Vagina (tissue), 2 donors: ENCODE data around the gene PLSCR3. TPM values are rescaled to one million over a fixed set of nuclear protein-coding genes. Genes with fewer than 3 reads are reported as not detected.

Experiments
- DNase-seq, 2 donors: peaks; one replicate each; pipeline ENCODE4 v3.0.0-alpha.2; 2017; ENCODE audit errors: extremely low spot score in 2 of 2
- H3K27ac ChIP-seq: fragments of 200-600 bp; sonication (generic); one replicate; pipeline ENCODE4 v1.5.1; 2019
- H3K27me3 ChIP-seq: fragments of 200-600 bp; sonication (generic); one replicate; pipeline ENCODE4 v1.5.1; 2019
- H3K36me3 ChIP-seq, 2 donors: fragments of 200-600 bp; sonication (generic); one replicate each; pipeline ENCODE4 v1.5.1; 2017 to 2019
- H3K4me1 ChIP-seq: fragments of 200-600 bp; sonication (generic); one replicate; pipeline ENCODE4 v1.5.1; 2019
- H3K4me3 ChIP-seq, 2 donors: fragments of 200-600 bp; sonication (generic); 1 replicate in 1 of 2; 2 replicates in 1 of 2; pipeline ENCODE4 v1.5.1; 2016 to 2019
- H3K9me3 ChIP-seq: fragments of 200-600 bp; sonication (generic); one replicate; pipeline ENCODE4 v1.5.1; 2019
- CTCF ChIP-seq, 3 experiments: fragments of 450-650 bp in 2 of 3; fragments of 200-600 bp in 1 of 3; sonication (generic) in 1 of 3; IDR thresholded peaks; one replicate each; pipeline ENCODE4 v1.5.1; 2017 to 2019; ENCODE audit warnings: antibody characterized with exemption in 3 of 3, mild to moderate bottlenecking in 2 of 3, moderate library complexity in 2 of 3
- POLR2A ChIP-seq, 2 donors: fragments of 450-650 bp; IDR thresholded peaks; one replicate each; pipeline ENCODE4 v1.6.1; 2017; ENCODE audit warnings: antibody characterized with exemption in 2 of 2, mild to moderate bottlenecking in 2 of 2, moderate library complexity in 2 of 2
- POLR2AphosphoS5 ChIP-seq, 2 donors: sonication (generic); formaldehyde crosslinking; IDR thresholded peaks; one replicate each; pipeline ENCODE4 v1.9.0; 2017; ENCODE audit warnings: antibody characterized with exemption in 2 of 2, mild to moderate bottlenecking in 2 of 2, low read depth in 1 of 2; ENCODE audit not compliant: insufficient read depth in 1 of 2
- intact Hi-C: fragments of 100-400 bp; cut with DNase I; formaldehyde crosslinking; loops from one replicate; pipeline ENCODE4 v1.15.1; 2023
- total RNA-seq: library from RNA; depleted of rRNA; stranded (reverse); fragments of >200 nt; gene quantifications from one replicate; pipeline ENCODE4 v1.2.3, GENCODE V29; 2016

PLSCR3 gene
- total RNA-seq, 1 donor from 2014 or later: 37.1 TPM

DNA sequence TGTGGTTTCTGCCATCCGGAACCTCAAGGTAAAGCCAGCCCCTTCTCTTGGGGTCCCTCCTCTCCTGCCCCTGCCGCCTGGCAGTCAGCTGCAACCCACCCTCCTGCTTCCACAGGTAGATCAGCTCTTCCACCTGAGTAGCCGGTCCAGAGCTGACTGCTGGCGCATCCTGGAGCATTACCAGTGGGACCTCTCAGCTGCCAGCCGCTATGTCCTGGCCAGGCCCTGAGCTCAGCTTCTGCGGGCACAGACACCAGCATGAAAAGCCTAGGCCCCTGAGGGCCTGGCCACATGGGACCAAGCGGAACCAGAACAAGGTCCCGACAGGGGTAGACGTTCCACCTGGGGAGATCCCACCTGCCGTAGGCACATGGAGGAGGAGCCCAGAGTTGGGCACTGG is 5.5 kb downstream of the PLSCR3 start:
- Histone ChIP-seq H3K27me3 (no peaks in the 10 kb centered on the region), H3K36me3 (peaks cover 0 to 16% of the 10 kb centered on the region in 2 donors)

DNA sequence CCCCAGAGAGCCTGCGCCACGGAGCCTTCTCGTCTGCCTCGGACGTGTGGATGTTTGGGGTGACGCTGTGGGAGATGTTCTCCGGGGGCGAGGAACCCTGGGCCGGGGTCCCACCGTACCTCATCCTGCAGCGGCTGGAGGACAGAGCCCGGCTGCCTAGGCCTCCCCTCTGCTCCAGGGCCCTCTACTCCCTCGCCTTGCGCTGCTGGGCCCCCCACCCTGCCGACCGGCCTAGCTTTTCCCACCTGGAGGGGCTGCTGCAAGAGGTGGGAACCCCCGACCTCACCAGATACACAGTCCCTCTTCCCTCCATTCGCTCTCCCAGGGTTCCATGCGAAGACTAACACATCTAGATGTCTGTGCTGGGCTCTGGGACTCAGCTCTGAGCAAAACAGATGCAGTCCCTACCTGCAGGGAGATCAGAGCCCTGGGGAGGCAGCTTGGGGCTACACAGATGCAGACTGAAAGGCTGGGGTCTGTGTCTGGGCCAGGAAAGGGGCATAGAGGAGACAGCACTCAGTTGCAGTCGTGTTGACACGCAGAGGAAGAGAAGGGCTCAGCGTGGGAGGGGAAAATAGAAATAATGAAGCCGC is 9.7 kb downstream of the PLSCR3 start:
- DNase-seq: peak in 1 of 2 donors; percentile 90
- Histone ChIP-seq H3K36me3 (peaks cover 0 to 9% of the 10 kb centered on the region in 2 donors), H3K9me3 (no peaks in the 10 kb centered on the region), H3K4me3 (peak overlapping the region; percentile 44 to 53), H3K4me1 (peaks cover 39% of the 10 kb centered on the region), H3K27me3 (no peaks in the 10 kb centered on the region), H3K27ac (peak overlapping the region; percentile 67)
- intact Hi-C loops: no loop called here
- no peak for TF ChIP-seq POLR2AphosphoS5 (IDR thresholded peaks at IDR 0.05; ENCODE audit: insufficient read depth in 1 of 2, low read depth in 1 of 2)
- TF ChIP-seq CTCF (IDR thresholded peaks at IDR 0.05): no peak
- TF ChIP-seq POLR2A (IDR thresholded peaks at IDR 0.05): no peak

More for the DNA sequence above, 5.5 kb downstream of the PLSCR3 start:
- no peak for TF ChIP-seq POLR2A (IDR thresholded peaks at IDR 0.05)
- no peak for TF ChIP-seq POLR2AphosphoS5 (IDR thresholded peaks at IDR 0.05; ENCODE audit: insufficient read depth in 1 of 2, low read depth in 1 of 2)
- TF ChIP-seq CTCF (IDR thresholded peaks at IDR 0.05): no peak
- H3K4me1 ChIP-seq: peaks cover 23% of the 10 kb centered on the region
- no peak overlapping the region for H3K4me3 ChIP-seq
- DNase-seq: no peak
- intact Hi-C loops: no loop called here
- no peak overlapping the region for H3K27ac ChIP-seq
- no peaks in the 10 kb centered on the region for H3K9me3 ChIP-seq

DNA sequence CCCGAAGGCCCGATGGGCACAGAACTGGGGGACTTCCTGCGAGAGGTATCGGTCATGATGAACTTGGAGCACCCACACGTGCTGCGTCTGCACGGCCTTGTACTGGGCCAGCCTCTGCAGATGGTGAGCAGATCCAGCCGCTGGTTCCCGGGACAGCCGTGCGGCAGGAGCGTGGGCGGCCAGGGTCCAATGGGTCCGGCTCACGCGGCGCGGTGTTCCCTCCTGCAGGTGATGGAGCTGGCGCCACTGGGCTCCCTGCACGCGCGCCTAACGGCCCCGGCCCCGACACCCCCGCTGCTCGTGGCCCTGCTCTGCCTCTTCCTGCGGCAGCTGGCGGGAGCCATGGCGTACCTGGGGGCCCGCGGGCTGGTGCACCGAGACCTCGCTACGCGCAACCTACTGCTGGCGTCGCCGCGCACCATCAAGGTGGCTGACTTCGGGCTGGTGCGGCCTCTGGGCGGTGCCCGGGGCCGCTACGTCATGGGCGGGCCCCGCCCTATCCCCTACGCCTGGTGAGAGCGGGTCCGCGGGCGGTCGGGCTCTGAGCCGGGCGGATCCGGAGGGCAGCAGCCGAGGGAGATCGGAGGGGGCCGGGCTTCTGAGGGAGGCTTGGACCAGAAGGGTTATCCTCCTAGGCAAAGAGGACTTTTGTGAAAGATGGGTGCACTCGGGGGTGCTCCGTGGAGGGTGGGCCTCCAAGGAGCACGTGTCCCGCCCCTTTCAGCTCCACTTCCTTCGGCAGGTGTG is 10.4 kb downstream of the PLSCR3 start:
- H3K4me3 ChIP-seq: peak overlapping the region; percentile 44 to 53
- TF ChIP-seq POLR2A (IDR thresholded peaks at IDR 0.05): no peak
- TF ChIP-seq POLR2AphosphoS5 (IDR thresholded peaks at IDR 0.05; ENCODE audit: insufficient read depth in 1 of 2, low read depth in 1 of 2): peak in 1 of 2 donors; percentile 51
- no peaks in the 10 kb centered on the region for H3K27me3 ChIP-seq
- intact Hi-C loops: no loop called here
- peak in 1 of 2 donors; percentile 93 for DNase-seq
- H3K9me3 ChIP-seq: no peaks in the 10 kb centered on the region
- H3K36me3 ChIP-seq: peaks cover 0 to 3% of the 10 kb centered on the region in 2 donors
- peak overlapping the region; percentile 67 for H3K27ac ChIP-seq
- peaks cover 39% of the 10 kb centered on the region for H3K4me1 ChIP-seq

- TF ChIP-seq POLR2AphosphoS5 (IDR thresholded peaks at IDR 0.05; ENCODE audit: insufficient read depth in 1 of 2, low read depth in 1 of 2): no peak
- intact Hi-C loops: no loop called here
- Histone ChIP-seq H3K27ac (peak overlapping the region; percentile 67), H3K9me3 (no peaks in the 10 kb centered on the region), H3K36me3 (no peaks in the 10 kb centered on the region), H3K4me1 (peaks cover 39% of the 10 kb centered on the region), H3K27me3 (no peaks in the 10 kb centered on the region), H3K4me3 (peak overlapping the region; percentile 44 to 53)
- no peak for DNase-seq
These were observed 11.0 kb downstream of the PLSCR3 start for GRCh38 chr17:7383371-7383741.

- Histone ChIP-seq H3K36me3 (no peaks in the 10 kb centered on the region), H3K4me1 (peaks cover 39% of the 10 kb centered on the region), H3K4me3 (no peak overlapping the region), H3K27ac (no peak overlapping the region), H3K9me3 (no peaks in the 10 kb centered on the region), H3K27me3 (no peaks in the 10 kb centered on the region)
- DNase-seq: no peak
- intact Hi-C loops: no loop called here
- no peak for TF ChIP-seq POLR2AphosphoS5 (IDR thresholded peaks at IDR 0.05; ENCODE audit: insufficient read depth in 1 of 2, low read depth in 1 of 2)
- TF ChIP-seq POLR2A (IDR thresholded peaks at IDR 0.05): no peak
- TF ChIP-seq CTCF (IDR thresholded peaks at IDR 0.05): no peak
These were observed 11.4 kb downstream of the PLSCR3 start for GRCh38 chr17:7382901-7383300.
